Measurements from ENCODE around the gene PPM1H. TPM values are rescaled to one million over a fixed set of nuclear protein-coding genes. Genes with fewer than 3 reads are reported as not detected.
"Not testable (repeated sequence)": the region's sequence is repeated elsewhere in the genome, so short reads cannot be mapped to it uniquely, and the experiment has no call there.

PPM1H gene
- total RNA-seq, 1 experiment from 2014 or later, result 33.3 TPM

GRCh38 chr12:62769076-62769619 lies 165.8 kb downstream of the PPM1H start:
- in situ Hi-C loops (cut with HindIII; ENCODE audit: low pct_unique_long_range_greater_than_20kb, low sequenced_read_pairs), result no loop called here
- no peak for DNase-seq (ENCODE audit: low read depth)

DNA sequence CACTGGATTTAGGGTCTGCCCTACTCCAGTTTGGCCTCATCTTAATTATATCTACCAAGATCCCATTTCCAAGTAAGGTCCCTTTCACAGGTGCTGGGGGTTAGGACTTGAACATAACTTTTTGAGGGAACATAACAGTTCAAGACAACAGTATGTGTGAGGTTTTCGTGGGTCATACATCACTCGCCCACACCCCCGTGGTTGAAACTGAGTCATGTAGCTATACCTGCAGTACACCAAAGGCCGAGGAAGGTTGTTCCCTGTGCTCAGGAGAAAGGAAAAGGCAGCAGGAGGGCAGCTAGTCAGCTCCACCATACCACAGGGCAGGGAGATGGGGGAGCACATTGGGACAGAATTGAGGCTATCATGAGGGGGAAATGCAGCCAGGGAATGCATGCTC lies 167.0 kb downstream of the PPM1H start:
- DNase-seq (ENCODE audit: low read depth), result no peak
- in situ Hi-C loops (cut with HindIII; ENCODE audit: low pct_unique_long_range_greater_than_20kb, low sequenced_read_pairs), result no loop called here

GRCh38 chr12:62767496-62767895 lies 167.5 kb downstream of the PPM1H start:
- in situ Hi-C loops (cut with HindIII; ENCODE audit: low pct_unique_long_range_greater_than_20kb, low sequenced_read_pairs), result no loop called here
- no peak for DNase-seq (ENCODE audit: low read depth)

DNA sequence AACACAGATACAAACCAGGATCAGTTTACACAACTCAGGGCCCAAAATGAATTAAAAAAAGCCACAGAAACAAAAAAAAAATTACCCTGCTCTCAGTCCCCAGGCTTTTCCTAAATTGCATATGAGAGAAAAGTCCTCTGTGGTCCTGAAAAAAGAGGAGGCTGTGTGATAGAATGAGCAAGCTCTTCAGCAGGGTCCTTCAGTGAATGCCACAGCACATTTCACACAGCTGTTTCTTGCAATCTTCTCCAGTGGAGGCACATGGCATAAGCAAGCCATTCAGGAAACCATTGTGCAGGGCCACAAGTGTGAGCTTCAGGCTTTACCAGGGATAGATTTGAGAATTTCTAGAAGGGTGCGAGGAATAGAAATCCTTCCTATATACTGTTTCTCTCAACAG lies 168.5 kb downstream of the PPM1H start:
- in situ Hi-C loops (cut with HindIII; ENCODE audit: low pct_unique_long_range_greater_than_20kb, low sequenced_read_pairs), result no loop called here
- DNase-seq (ENCODE audit: low read depth), result no peak

DNA sequence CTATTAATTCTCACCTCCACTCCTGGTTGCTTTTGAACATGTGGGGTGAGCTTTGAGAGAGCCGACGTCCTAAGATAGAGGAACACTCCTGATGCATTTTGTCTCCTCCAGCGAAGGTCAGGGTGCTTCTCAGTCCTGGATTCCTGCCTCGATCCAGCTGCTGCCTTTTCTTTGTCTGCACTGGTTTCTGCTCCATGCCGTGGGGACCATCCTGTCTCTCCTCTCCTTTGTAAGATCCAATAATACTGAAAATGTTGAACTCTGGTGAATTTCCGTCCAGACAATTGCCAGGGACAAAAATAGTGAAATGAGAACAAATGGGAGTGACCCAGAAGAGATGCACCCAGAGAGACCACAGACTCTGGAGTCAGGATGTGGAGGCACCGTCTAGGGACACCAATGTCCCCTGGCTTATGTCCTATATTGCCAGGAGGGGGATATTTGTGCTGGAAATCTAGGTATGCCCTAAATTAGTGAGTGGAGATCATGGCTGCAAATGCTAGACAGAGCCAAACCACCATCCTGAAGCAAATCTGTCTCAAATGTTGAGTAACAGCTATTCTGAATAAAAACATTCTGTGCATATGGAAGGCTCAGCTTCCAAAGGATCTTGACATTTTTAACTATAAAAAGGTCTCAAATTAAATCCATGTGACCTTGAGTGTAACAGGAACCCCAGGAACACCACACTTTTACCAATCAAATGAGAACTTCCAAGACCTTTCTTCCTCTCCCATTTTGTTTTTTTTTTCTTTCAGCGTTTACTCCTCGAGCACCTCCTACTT lies 170.9 kb downstream of the PPM1H start:
- in situ Hi-C loops (cut with HindIII; ENCODE audit: low pct_unique_long_range_greater_than_20kb, low sequenced_read_pairs), result no loop called here
- DNase-seq (ENCODE audit: low read depth), result no peak

DNA sequence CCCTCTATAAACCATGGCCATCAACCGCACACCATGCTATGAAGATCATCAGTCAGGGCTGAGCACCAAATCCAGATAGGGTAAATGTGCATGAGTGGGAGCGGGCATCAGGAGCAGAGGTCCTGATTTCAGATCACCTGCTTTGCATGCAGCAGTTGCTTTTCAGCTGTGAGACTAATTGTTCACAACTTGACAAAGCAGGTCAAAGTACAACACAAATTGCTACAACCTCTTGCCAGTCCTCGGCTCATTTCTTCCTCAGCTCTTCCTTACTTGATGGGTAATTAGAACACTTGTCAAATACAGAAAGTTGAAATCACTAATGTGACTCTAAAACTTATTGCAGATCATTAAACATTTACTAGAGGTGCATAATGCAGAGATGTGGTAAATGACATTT lies 171.6 kb downstream of the PPM1H start:
- DNase-seq (ENCODE audit: low read depth), result no peak
- in situ Hi-C loops (cut with HindIII; ENCODE audit: low pct_unique_long_range_greater_than_20kb, low sequenced_read_pairs), result no loop called here

GRCh38 chr12:62762645-62763044 lies 172.3 kb downstream of the PPM1H start:
- in situ Hi-C loops (cut with HindIII; ENCODE audit: low pct_unique_long_range_greater_than_20kb, low sequenced_read_pairs), result no loop called here
- no peak for DNase-seq (ENCODE audit: low read depth)

- no peak for DNase-seq (ENCODE audit: low read depth)
- in situ Hi-C loops (cut with HindIII; ENCODE audit: low pct_unique_long_range_greater_than_20kb, low sequenced_read_pairs), result no loop called here
Measured at GRCh38 chr12:62761658-62762057, 173.3 kb downstream of the PPM1H start.

GRCh38 chr12:62760779-62761178 lies 174.2 kb downstream of the PPM1H start:
- peak; percentile 57 for DNase-seq (ENCODE audit: low read depth)
- in situ Hi-C loops (cut with HindIII; ENCODE audit: low pct_unique_long_range_greater_than_20kb, low sequenced_read_pairs), result no loop called here

DNA sequence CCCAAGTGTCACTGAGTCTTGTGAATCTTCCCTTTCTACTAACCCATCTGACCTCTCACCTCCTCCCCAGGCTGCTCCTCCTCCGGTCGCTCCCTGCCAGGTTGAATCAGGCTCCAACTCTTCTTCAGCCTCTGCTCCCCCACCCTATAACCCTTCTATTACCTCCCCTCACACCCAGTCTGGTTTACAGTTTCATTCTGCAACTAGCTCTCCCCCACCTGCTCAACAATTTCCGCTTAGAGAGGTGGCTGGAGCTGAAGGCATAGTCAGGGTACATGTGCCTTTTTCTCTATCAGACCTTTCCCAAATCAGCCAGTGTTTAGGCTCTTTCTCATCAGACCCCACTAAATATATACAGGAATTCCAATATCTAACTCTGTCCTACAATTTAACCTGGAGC lies 174.6 kb downstream of the PPM1H start:
- DNase-seq (ENCODE audit: low read depth); in situ Hi-C loops (cut with HindIII; ENCODE audit: low pct_unique_long_range_greater_than_20kb, low sequenced_read_pairs): not testable (repeated sequence)

GRCh38 chr12:62758216-62758615 lies 176.7 kb downstream of the PPM1H start:
- DNase-seq (ENCODE audit: low read depth), result peak; percentile 62
- in situ Hi-C loops (cut with HindIII; ENCODE audit: low pct_unique_long_range_greater_than_20kb, low sequenced_read_pairs), result no loop called here

GRCh38 chr12:62757048-62757447 lies 177.9 kb downstream of the PPM1H start:
- no peak for DNase-seq (ENCODE audit: low read depth)
- in situ Hi-C loops (cut with HindIII; ENCODE audit: low pct_unique_long_range_greater_than_20kb, low sequenced_read_pairs), result no loop called here

DNA sequence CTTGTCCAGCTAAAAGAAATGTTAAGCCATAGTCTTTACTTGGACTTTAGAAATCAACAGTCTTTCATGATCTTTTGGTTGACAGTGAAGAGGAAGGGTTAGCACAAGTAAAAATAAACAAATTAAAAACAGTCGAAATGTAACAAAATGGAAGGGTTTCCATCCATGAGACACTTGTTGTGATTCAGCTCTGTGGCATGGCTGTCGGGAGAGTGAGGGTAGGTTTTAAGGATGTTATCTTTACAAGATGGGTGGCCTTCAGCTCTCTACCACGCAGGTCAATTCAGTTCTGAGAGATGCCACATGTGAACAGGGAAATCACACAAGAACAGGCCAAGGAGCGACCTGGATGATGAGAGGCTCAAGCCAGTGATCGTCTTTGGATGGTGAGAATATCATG lies 180.2 kb downstream of the PPM1H start:
- DNase-seq (ENCODE audit: low read depth), result no peak
- in situ Hi-C loops (cut with HindIII; ENCODE audit: low pct_unique_long_range_greater_than_20kb, low sequenced_read_pairs), result no loop called here

DNA sequence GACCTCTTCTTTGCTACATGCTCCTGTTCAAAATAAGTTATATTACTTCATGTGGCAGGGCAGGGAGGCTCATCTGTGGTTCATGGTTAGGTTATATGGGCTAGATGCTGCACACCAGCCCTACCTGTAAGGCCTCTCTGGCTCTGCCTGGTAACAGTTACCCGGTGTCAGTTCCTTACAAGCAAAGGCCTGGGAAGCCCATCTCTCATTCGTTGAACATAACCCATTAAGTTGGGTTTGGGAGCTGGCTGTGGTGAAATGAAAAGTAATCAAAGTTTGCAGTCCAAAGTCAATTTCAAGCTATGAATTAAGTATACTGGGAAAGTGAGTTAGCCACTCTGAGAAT lies 183.2 kb downstream of the PPM1H start:
- no peak for DNase-seq (ENCODE audit: low read depth)
- in situ Hi-C loops (cut with HindIII; ENCODE audit: low pct_unique_long_range_greater_than_20kb, low sequenced_read_pairs), result no loop called here

DNA sequence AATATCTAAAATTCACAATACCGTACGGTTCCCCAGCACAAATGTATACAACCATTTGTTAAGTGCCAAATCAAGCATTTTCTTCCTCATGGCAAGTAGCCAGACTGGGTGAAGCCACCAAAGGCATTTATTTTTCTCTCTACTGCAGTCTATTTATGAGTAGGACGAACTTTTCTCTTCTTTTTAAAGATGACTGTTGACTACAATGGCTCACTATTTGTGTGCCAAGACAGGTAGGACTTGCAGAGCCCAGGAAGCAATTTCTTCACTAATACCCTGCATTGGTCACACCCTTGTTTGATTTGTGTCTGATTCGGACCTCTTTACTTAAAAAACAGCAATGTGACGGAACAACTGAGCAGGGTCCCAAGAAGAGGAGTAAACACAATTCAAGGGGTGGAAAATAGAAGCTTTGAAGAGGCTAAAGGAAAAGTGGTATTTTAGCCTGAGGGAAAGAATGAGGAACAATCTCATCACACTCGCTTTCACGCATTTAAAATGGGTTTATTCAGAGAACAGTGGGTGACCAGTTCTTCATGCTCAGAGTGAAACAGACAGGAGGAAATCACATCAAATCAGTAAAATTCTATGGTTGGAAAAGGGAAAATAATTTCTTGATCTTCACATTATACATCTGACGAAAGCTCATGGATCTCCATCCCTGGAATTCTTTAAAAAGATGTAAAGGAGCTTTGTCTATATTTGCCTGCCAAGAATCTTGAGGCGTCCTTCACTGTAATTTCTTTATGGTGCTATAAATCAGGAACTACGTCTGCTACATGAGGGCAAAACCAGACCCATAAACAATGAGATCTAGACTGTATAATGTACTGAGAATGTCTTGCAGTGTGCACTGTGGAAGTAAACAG lies 183.8 kb downstream of the PPM1H start:
- DNase-seq (ENCODE audit: low read depth), result no peak
- in situ Hi-C loops (cut with HindIII; ENCODE audit: low pct_unique_long_range_greater_than_20kb, low sequenced_read_pairs), result no loop called here

DNA sequence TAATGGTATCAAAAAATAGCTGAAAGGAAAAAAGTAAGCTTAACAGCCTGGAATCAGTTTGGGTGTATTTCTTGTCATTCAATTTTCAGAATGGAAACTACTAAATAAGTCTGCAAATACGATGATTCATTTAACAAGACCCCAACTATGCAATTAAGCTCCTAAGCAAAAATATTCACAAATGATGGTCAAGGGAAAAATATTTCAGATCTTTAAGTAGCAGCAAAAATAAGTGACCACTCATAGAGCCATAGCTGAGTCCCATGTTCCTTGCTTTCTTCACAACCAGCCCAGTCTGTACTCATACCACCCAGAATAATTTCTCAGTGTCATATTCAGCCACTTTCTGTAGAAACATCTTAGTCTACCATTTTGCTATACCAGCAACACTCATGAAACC lies 185.4 kb downstream of the PPM1H start:
- no peak for DNase-seq (ENCODE audit: low read depth)
- in situ Hi-C loops (cut with HindIII; ENCODE audit: low pct_unique_long_range_greater_than_20kb, low sequenced_read_pairs), result no loop called here

GRCh38 chr12:62748941-62749468 lies 185.9 kb downstream of the PPM1H start:
- no peak for DNase-seq (ENCODE audit: low read depth)
- in situ Hi-C loops (cut with HindIII; ENCODE audit: low pct_unique_long_range_greater_than_20kb, low sequenced_read_pairs), result no loop called here

GRCh38 chr12:62744551-62744950 lies 190.4 kb downstream of the PPM1H start:
- no peak for DNase-seq (ENCODE audit: low read depth)
- in situ Hi-C loops (cut with HindIII; ENCODE audit: low pct_unique_long_range_greater_than_20kb, low sequenced_read_pairs), result no loop called here

Data from Caki2 (cell line).